GM19468 (cell line): ENCODE results near the gene SPATS2.

Experiments used
- ATAC-seq: cut with Tn5 transposase; IDR thresholded peaks from one replicate; pipeline ENCODE4 v1.9.1; 2021; ENCODE audit warnings: mild to moderate bottlenecking, moderate library complexity, moderate number of reproducible peaks; ENCODE audit not compliant: unreplicated experiment; ENCODE audit errors: extremely low read depth

The SPATS2 gene

DNA sequence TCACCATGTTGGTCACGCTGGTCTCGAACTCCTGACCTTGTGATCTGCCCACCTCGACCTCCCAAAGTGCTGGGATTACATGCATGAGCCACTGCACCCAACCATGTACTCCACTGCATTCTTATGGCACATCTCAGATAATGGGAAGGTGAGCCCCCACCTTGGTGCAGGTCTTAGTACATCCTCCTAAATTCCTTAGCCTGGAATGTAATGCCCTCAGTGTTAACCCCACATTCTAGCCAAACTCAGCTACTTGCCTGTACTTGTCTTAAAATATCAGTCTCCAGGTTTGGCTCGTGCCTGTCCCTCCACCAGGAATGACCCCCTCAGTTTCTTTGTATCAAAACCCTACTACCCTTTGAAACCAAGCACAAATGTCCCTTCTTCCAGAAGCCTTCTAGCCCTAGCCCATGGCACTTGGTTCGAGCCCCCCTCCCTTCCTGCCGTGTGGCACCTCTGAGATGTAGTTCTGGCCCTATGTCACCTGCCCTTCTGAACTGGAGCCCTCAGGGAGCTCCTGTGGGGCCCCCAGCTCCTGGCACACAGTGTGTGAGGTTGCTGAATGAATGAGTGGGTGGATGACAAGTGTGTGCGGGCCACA lies 179.9 kb downstream of the SPATS2 start:
- no peak for ATAC-seq

GRCh38 chr12:49548481-49548821 lies 181.2 kb downstream of the SPATS2 start:
- ATAC-seq, result no peak

DNA sequence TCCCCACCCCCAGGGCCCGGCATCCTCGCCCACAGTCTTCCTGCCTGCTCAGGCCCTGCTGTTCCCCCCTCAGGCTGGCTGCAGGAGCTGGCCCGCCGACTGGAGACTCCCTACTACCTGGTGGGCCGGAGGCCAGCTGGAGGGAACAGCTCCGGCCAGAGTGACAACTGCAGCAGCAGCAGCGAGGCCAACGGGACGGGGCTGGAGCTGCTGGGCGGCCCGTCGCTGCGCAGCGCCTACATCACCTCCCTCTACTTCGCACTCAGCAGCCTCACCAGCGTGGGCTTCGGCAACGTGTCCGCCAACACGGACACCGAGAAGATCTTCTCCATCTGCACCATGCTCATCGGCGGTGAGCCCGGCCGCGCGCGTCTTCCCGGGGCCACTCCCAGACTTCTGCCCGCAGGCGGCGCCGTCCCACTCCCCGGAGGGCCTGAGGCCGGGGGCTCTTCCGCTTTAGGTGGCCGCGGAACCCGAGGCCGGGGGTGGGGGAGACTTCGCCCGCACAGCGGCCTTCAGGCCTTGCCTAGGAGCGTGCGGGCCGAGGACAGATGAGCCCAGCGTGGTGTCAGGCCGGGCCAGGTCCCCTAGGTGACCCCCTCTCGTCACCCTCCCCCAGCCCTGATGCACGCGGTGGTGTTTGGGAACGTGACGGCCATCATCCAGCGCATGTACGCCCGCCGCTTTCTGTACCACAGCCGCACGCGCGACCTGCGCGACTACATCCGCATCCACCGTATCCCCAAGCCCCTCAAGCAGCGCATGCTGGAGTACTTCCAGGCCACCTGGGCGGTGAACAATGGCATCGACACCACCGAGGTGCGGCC lies 181.8 kb downstream of the SPATS2 start:
- no peak for ATAC-seq

GRCh38 chr12:49549735-49550692 lies 182.8 kb downstream of the SPATS2 start:
- no peak for ATAC-seq

DNA sequence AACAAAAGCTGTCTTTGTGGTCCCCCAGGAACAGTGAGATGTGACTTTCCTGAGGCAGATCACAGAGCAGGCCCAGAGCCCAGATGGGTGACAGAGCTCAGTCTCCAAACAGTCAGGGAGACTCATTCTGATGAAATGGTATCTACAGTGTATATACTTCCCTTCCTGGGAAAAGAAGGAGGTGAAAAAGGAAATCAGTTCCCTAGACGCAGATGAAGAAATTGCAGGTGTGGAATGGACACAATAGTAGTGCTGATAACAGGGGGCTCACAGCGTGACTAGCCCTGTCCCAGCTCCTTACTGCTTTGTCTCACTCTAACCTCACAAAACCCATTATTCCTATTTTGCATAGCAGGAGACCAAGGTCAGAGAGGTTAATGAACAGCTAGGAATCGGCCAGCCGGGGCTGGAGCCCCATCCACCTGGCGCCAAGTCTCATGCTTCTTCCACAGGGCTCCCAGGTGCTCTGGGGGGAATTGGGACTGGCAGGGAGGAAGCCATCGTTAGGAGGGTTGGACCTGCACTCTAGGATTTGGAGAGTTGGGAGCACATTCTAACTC lies 183.5 kb downstream of the SPATS2 start:
- ATAC-seq, result no peak

DNA sequence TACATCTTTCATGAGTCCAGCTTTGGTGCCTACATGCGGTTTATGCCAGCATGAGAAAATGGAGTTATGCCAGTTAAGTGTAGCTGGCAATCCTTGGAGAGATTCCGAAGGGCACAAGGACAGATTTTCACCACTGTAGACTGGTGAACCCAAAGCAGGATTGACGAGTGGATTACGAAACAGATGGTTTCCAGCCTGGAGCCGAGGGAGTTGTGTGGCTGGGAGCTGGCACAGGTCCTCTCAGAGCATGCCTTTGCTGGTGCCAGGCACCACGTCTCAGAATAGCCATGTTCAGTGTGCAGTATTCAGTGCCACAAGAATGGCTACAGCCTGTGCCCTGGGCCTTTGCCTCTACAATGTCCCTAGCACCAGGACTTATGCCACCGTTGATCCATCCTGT lies 184.8 kb downstream of the SPATS2 start:
- ATAC-seq, result no peak

GRCh38 chr12:49552425-49552824 lies 185.2 kb downstream of the SPATS2 start:
- no peak for ATAC-seq

GRCh38 chr12:49552899-49553298 lies 185.6 kb downstream of the SPATS2 start:
- ATAC-seq, result no peak

GRCh38 chr12:49553512-49554088 lies 186.3 kb downstream of the SPATS2 start:
- ATAC-seq, result no peak

- no peak for ATAC-seq
Observed at GRCh38 chr12:49554266-49554665, 187.0 kb downstream of the SPATS2 start.

- ATAC-seq, result no peak
Observed at GRCh38 chr12:49555631-49556390, 188.5 kb downstream of the SPATS2 start.

- no peak for ATAC-seq
Observed at GRCh38 chr12:49556391-49557186, 189.3 kb downstream of the SPATS2 start.

DNA sequence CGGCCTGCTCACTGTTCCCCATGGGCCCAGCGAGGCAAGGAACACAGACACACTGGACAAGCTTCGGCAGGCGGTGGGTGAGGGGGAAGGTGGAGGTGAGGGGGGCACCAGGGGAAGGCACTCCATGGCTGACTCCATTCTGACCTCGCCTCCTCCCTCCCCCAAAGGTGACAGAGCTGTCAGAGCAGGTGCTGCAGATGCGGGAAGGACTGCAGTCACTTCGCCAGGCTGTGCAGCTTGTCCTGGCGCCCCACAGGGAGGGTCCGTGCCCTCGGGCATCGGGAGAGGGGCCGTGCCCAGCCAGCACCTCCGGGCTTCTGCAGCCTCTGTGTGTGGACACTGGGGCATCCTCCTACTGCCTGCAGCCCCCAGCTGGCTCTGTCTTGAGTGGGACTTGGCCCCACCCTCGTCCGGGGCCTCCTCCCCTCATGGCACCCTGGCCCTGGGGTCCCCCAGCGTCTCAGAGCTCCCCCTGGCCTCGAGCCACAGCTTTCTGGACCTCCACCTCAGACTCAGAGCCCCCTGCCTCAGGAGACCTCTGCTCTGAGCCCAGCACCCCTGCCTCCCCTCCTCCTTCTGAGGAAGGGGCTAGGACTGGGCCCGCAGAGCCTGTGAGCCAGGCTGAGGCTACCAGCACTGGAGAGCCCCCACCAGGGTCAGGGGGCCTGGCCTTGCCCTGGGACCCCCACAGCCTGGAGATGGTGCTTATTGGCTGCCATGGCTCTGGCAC lies 190.1 kb downstream of the SPATS2 start:
- ATAC-seq, result no peak

DNA sequence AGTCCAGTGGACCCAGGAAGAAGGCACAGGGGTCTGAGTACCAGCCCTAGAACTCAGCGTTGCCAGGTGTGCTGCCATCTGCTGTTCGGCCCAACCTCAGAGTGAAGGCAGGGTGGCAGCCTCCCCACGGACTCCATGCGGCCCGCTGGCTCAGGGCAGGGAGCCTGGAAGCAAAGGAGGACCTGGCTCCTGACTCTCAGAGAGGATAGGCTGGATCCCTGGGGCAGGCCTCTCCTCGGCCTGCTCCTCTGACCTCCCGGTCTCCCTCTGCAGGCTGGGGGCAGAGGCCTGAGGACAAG lies 190.6 kb downstream of the SPATS2 start:
- no peak for ATAC-seq

GRCh38 chr12:49558526-49558925 lies 191.3 kb downstream of the SPATS2 start:
- no peak for ATAC-seq

DNA sequence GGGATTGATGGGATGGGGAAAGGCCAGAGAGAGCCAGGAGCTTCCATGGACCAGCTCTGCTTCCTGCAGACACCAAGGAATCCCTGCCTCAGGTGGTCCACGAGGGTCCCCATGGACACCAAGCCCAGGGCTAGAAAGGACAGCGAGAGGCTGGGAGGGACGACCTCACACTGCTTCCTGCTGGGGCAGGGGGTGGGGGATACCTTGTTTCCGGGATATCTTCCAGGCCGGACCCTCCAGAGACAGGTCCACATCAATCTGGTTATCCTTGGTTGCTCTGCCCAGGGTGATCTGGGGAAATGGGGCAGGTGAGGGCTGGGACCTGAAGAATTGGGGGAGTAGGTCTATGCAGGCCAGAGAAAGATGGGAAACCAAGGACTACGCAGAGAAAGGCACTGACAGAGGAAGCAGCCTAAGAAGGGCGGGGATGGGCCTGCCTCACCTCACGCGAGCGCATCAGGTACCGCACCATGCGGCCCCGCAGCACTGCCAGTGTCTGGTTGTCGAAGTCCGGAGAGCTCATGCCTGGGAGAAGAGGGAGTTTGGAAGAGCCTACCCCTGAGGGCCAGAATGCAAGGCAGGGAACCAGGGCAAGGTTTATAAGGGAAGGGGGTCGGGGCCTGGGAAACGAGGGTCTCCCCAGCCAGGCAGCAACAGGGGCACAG lies 191.9 kb downstream of the SPATS2 start:
- ATAC-seq, result no peak

- no peak for ATAC-seq
Observed at GRCh38 chr12:49560695-49561094, 193.4 kb downstream of the SPATS2 start.

DNA sequence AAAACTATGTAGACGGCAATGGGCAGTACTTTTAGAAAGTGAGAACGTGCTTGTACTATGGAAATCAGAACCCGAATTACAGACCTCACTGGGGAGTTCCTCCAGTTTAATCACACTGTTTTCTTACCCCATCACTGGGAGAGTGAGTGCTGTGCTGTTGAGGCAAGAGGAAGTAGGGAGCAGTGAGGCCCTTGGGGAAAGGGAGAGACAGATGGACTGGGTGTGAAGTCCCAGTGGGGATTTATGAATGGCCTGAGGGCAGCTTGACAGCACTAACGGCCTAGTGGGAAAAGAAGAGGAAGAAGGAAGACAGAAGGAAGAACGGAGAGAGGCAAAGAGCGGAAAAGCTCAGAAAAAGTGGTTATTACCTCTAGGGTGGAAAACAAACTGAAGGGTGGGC lies 195.0 kb downstream of the SPATS2 start:
- ATAC-seq, result no peak
